H1 (cell line): ENCODE measurements around the gene PIP5K1C. TPM values are rescaled to one million over a fixed set of nuclear protein-coding genes. Genes with fewer than 3 reads are reported as not detected.

Experiments used
- CTCF ChIA-PET: fragments of 300-600 bp; sonication (Branson Sonifier 250); formaldehyde crosslinking; loops from one replicate; lab custom pipeline; 2021; ENCODE audit not compliant: partially characterized antibody; lab: Charles Lee
- POLR2A ChIA-PET: fragments of 300-600 bp; sonication (Branson Sonifier 250); formaldehyde crosslinking; loops from one replicate; lab custom pipeline; 2021; ENCODE audit warnings: inconsistent platforms; ENCODE audit not compliant: partially characterized antibody; lab: Charles Lee
- DNase-seq, 2 experiments: peaks; one replicate each; pipeline versions ENCODE4 v3.0.0 to v3.0.0-alpha.2; 2010 to 2022; ENCODE audit warnings: low spot score in 2 of 2, low read depth in 1 of 2, mixed read lengths in 1 of 2
- FAIRE-seq: peaks from 2 replicates; lab custom pipeline; 2011; peaks lifted over from hg19 to GRCh38; lab: Jason Lieb, UNC
- H2AFZ ChIP-seq: 2 replicates; pipeline ENCODE4 v1.8.1; 2012; ENCODE audit warnings: low read length, inconsistent platforms
- H2AK5ac ChIP-seq: 2 replicates; pipeline ENCODE4 v1.6.1; 2013; ENCODE audit warnings: low read depth, low read length
- H2BK120ac ChIP-seq: replicated peaks from 2 replicates; pipeline ENCODE3; 2013; ENCODE audit warnings: low read depth, low read length, inconsistent platforms
- H2BK12ac ChIP-seq: 2 replicates; pipeline ENCODE4 v1.6.1; 2013; ENCODE audit warnings: low read depth, low read length
- H2BK15ac ChIP-seq: 2 replicates; pipeline ENCODE4 v1.6.1; 2013; ENCODE audit warnings: low read length
- H2BK20ac ChIP-seq: 2 replicates; pipeline ENCODE4 v1.6.1; 2013; ENCODE audit warnings: low read length
- H2BK5ac ChIP-seq: 2 replicates; pipeline ENCODE4 v1.6.1; 2013; ENCODE audit warnings: low read depth, low read length
- H3K14ac ChIP-seq: 2 replicates; pipeline ENCODE4 v1.6.1; 2013; ENCODE audit warnings: inconsistent platforms; ENCODE audit not compliant: insufficient read length
- H3K18ac ChIP-seq: 2 replicates; pipeline ENCODE4 v1.6.1; 2013; ENCODE audit warnings: low read length; ENCODE audit errors: extremely low read depth
- H3K23ac ChIP-seq: 2 replicates; pipeline ENCODE4 v1.6.1; 2013; ENCODE audit warnings: inconsistent platforms; ENCODE audit not compliant: insufficient read length
- H3K23me2 ChIP-seq: 2 replicates; pipeline ENCODE4 v1.6.1; 2013; ENCODE audit warnings: low read depth, low read length
- H3K27ac ChIP-seq: 2 replicates; pipeline ENCODE4 v1.6.1; 2011; ENCODE audit warnings: low read depth, low read length, inconsistent platforms
- H3K27me3 ChIP-seq, 4 experiments: replicated peaks in 1 of 4; 1 replicate in 1 of 4; 2 replicates in 3 of 4; pipeline versions ENCODE4 v1.6.1 to v1.8.1; 2011 to 2013; ENCODE audit warnings: low read length in 3 of 4, mild to moderate bottlenecking in 3 of 4, inconsistent platforms in 2 of 4, mixed read lengths in 2 of 4, moderate library complexity in 1 of 4; ENCODE audit not compliant: control insufficient read depth in 3 of 4, insufficient read depth in 3 of 4; ENCODE audit errors: extremely low read depth in 1 of 4
- H3K36me3 ChIP-seq, 4 experiments: 2 replicates each; pipeline versions ENCODE4 v1.6.1 to v1.8.1; 2011 to 2013; ENCODE audit warnings: mild to moderate bottlenecking in 4 of 4, low read length in 3 of 4, moderate library complexity in 2 of 4, control low read depth in 1 of 4, inconsistent platforms in 1 of 4; ENCODE audit not compliant: insufficient read depth in 4 of 4, control insufficient read depth in 2 of 4
- H3K4ac ChIP-seq: replicated peaks from 2 replicates; pipeline ENCODE3; 2013; ENCODE audit warnings: low read length, low read depth, mixed read lengths, inconsistent platforms; ENCODE audit not compliant: insufficient read length
- H3K4me1 ChIP-seq, 4 experiments: replicated peaks in 1 of 4; 1 replicate in 1 of 4; 2 replicates in 3 of 4; pipeline versions ENCODE4 v1.6.1 to v1.8.1; 2011 to 2013; ENCODE audit warnings: low read length in 3 of 4, inconsistent platforms in 2 of 4, mixed read lengths in 1 of 4; ENCODE audit not compliant: insufficient read depth in 4 of 4, control insufficient read depth in 3 of 4
- H3K4me2 ChIP-seq, 2 experiments: 2 replicates each; pipeline versions ENCODE4 v1.6.1 to v1.8.1; 2011 to 2013; ENCODE audit warnings: low read depth in 2 of 2, low read length in 2 of 2, control low read depth in 1 of 2, inconsistent platforms in 1 of 2, mild to moderate bottlenecking in 1 of 2; ENCODE audit not compliant: insufficient read depth in 1 of 2
- H3K4me3 ChIP-seq, 4 experiments: fragments of 200-600, 300-600 bp in 1 of 4; sonication (generic), shearing (Covaris generic), sonication (Bioruptor Twin) in 1 of 4; 2 replicates each; pipeline versions ENCODE4 v1.5.1 to v1.8.1; 2011 to 2016; ENCODE audit warnings: low read length in 4 of 4, low read depth in 3 of 4, control low read depth in 2 of 4, inconsistent platforms in 2 of 4, mild to moderate bottlenecking in 2 of 4, mixed read lengths in 1 of 4, moderate library complexity in 1 of 4; ENCODE audit not compliant: insufficient read depth in 2 of 4; ENCODE audit errors: extremely low read depth in 1 of 4
- H3K56ac ChIP-seq: replicated peaks from 2 replicates; pipeline ENCODE3; 2013; ENCODE audit warnings: low read depth, mild to moderate bottlenecking, mixed read lengths, low read length, inconsistent platforms; ENCODE audit not compliant: insufficient read length
- H3K79me1 ChIP-seq: 2 replicates; pipeline ENCODE4 v1.6.1; 2013; ENCODE audit warnings: low read depth, low read length, control low read depth
- H3K79me2 ChIP-seq, 2 experiments: 2 replicates each; pipeline versions ENCODE4 v1.6.1 to v1.8.1; 2012 to 2013; ENCODE audit warnings: low read length in 2 of 2, mild to moderate bottlenecking in 2 of 2, inconsistent platforms in 1 of 2; ENCODE audit not compliant: insufficient read depth in 2 of 2, control insufficient read depth in 1 of 2
- H3K9ac ChIP-seq, 4 experiments: replicated peaks in 1 of 4; 1 replicate in 1 of 4; 2 replicates in 3 of 4; pipeline versions ENCODE4 v1.6.1 to v1.8.1; 2011 to 2013; ENCODE audit warnings: low read depth in 3 of 4, low read length in 3 of 4, control low read depth in 2 of 4, mild to moderate bottlenecking in 2 of 4, moderate library complexity in 2 of 4, inconsistent platforms in 1 of 4; ENCODE audit errors: extremely low read depth in 1 of 4
- H3K9me3 ChIP-seq, 2 experiments: 2 replicates each; pipeline versions ENCODE4 v1.6.1 to v1.8.1; 2012 to 2013; ENCODE audit warnings: mild to moderate bottlenecking in 2 of 2, moderate library complexity in 2 of 2, control low read depth in 1 of 2, inconsistent platforms in 1 of 2, low read depth in 1 of 2, low read length in 1 of 2, mixed read lengths in 1 of 2; ENCODE audit not compliant: insufficient read depth in 2 of 2
- H4K20me1 ChIP-seq, 2 experiments: replicated peaks in 1 of 2; 2 replicates each; pipeline versions ENCODE3 to v1.8.1; 2011 to 2013; ENCODE audit warnings: inconsistent platforms in 2 of 2, low read length in 2 of 2, mild to moderate bottlenecking in 1 of 2; ENCODE audit not compliant: insufficient read depth in 2 of 2, control insufficient read depth in 1 of 2
- H4K5ac ChIP-seq: 2 replicates; pipeline ENCODE4 v1.6.1; 2013; ENCODE audit warnings: low read length, low read depth, mixed read lengths, inconsistent platforms; ENCODE audit not compliant: insufficient read length
- H4K8ac ChIP-seq: 2 replicates; pipeline ENCODE4 v1.8.0; 2013; ENCODE audit warnings: mild to moderate bottlenecking, moderate library complexity, low read length, inconsistent platforms; ENCODE audit not compliant: insufficient read depth; ENCODE audit errors: extremely low read depth
- H4K91ac ChIP-seq: replicated peaks from 2 replicates; pipeline ENCODE3; 2013; ENCODE audit warnings: low read length, mixed read lengths, inconsistent platforms; ENCODE audit not compliant: insufficient read length
- ATF3 ChIP-seq: IDR thresholded peaks from 2 replicates; pipeline ENCODE4 v1.6.1; 2011; ENCODE audit warnings: low read depth, mild to moderate bottlenecking, low read length; ENCODE audit not compliant: insufficient read depth
- CTCF ChIP-seq, 3 experiments: IDR thresholded peaks; 1 replicate in 2 of 3; 2 replicates in 1 of 3; pipeline versions ENCODE4 v1.5.1 to v1.6.1; 2011; ENCODE audit warnings: low read length in 3 of 3, mild to moderate bottlenecking in 3 of 3, inconsistent platforms in 2 of 3, low read depth in 1 of 3, moderate library complexity in 1 of 3; ENCODE audit not compliant: insufficient read depth in 1 of 3; ENCODE audit errors: control extremely low read depth in 1 of 3
- FOSL1 ChIP-seq: IDR thresholded peaks from 2 replicates; pipeline ENCODE4 v1.6.1; 2011; ENCODE audit warnings: mild to moderate bottlenecking, low read depth, low read length, moderate library complexity; ENCODE audit not compliant: insufficient read depth
- MAFK ChIP-seq: IDR thresholded peaks from 2 replicates; pipeline ENCODE4 v1.6.1; 2012; ENCODE audit warnings: low read depth, mild to moderate bottlenecking, improper control_type of control experiment, low read length
- POLR2A ChIP-seq, 2 experiments: IDR thresholded peaks; 1 replicate in 1 of 2; 2 replicates in 1 of 2; pipeline ENCODE4 v1.6.1; 2011; ENCODE audit warnings: low read depth in 2 of 2, low read length in 2 of 2, mild to moderate bottlenecking in 2 of 2; ENCODE audit errors: control extremely low read depth in 1 of 2
- RFX5 ChIP-seq: IDR thresholded peaks from 2 replicates; pipeline ENCODE4 v1.6.1; 2011; ENCODE audit warnings: low read depth, low read length, improper control_type of control experiment, borderline replicate concordance
- SAP30 ChIP-seq: fragments of 300-600 bp; sonication (generic); IDR thresholded peaks from 2 replicates; pipeline ENCODE4 v1.7.1; 2012; ENCODE audit warnings: low read length, moderate library complexity, mild to moderate bottlenecking, inconsistent platforms; ENCODE audit not compliant: insufficient read depth, insufficient replicate concordance
- SP1 ChIP-seq: IDR thresholded peaks from 2 replicates; pipeline ENCODE4 v1.6.1; 2011; ENCODE audit warnings: low read depth, low read length
- SP2 ChIP-seq: IDR thresholded peaks from 2 replicates; pipeline ENCODE4 v1.6.1; 2012; ENCODE audit warnings: mild to moderate bottlenecking, low read length, inconsistent platforms
- WGBS, 2 experiments: shearing (Covaris generic) in 1 of 2; methylation state at CpG; one replicate each; pipeline versions ENCODE4 v1.1.6 to v1.1.7; 2013 to 2015; ENCODE audit warnings: low lambda C conversion rate in 2 of 2, mixed read lengths in 2 of 2, inconsistent platforms in 1 of 2, low coverage in 1 of 2, missing lambda C conversion rate in 1 of 2; ENCODE audit not compliant: insufficient replicate concordance in 2 of 2, insufficient coverage in 1 of 2, insufficient read length in 1 of 2; ENCODE audit errors: extremely low coverage in 1 of 2, missing lambda C conversion rate in 1 of 2; 5-methylcytosine and 5-hydroxymethylcytosine counted together
- polyA plus RNA-seq, 7 experiments: library from polyadenylated mRNA; depleted of rRNA in 3 of 7; stranded (reverse) in 5 of 7; unstranded in 2 of 7; fragments of >200 nt in 5 of 7; fragments of 200-250 nt in 2 of 7; gene quantifications; 1 replicate in 5 of 7; 2 replicates in 1 of 7; 4 replicates in 1 of 7; pipeline versions ENCODE4 v1.2.1 to v1.2.3, GENCODE V29; 2011 to 2013; ENCODE audit warnings: missing spikeins in 2 of 7, mixed read lengths in 2 of 7
- total RNA-seq: library from RNA; stranded (reverse); fragmentation: NEBNext Ultra II Directional; extraction: Animal tissue kit (Norgen Biotek cat#: 25700); gene quantifications from 2 replicates; pipeline ENCODE4 v1.2.1, GENCODE V29; 2021

Gene PIP5K1C
- total and polyA plus RNA-seq, 2 of the 8 experiments (the other 6 are each of a cell fraction or from before 2014, with no cell fraction given) = 10.6 to 32.9 TPM

- Histone ChIP-seq H3K4me3 (no peak overlapping the region), H2BK12ac (no peak overlapping the region), H3K9ac (no peak overlapping the region), H3K14ac (no peak overlapping the region), H3K23me2 (no peaks in the 10 kb centered on the region), H4K8ac (peak overlapping the region; percentile 58; the same call in 1 of the 2 replicates), H3K4me1 (no peaks in the 10 kb centered on the region), H2BK15ac (no peak overlapping the region), H3K56ac (no peak overlapping the region), H3K9me3 (no peaks in the 10 kb centered on the region), H3K4me2 (no peak overlapping the region), H3K79me2 (no peaks in the 10 kb centered on the region), H3K27ac (no peak overlapping the region), H3K23ac (no peak overlapping the region), H2BK20ac (no peak overlapping the region), H3K36me3 (peaks cover 2 to 14% (median 9%) of the 10 kb centered on the region in 4 experiments; a peak in 6 of 8 replicates), H4K20me1 (peaks cover 1 to 5% of the 10 kb centered on the region in 2 experiments), H3K18ac (no peak overlapping the region), H3K79me1 (no peaks in the 10 kb centered on the region), H2AK5ac (no peak overlapping the region), H3K27me3 (no peaks in the 10 kb centered on the region), H2AFZ (no peak overlapping the region), H2BK120ac (no peak overlapping the region), H4K91ac (no peak overlapping the region), H3K4ac (no peak overlapping the region), H4K5ac (no peak overlapping the region), H2BK5ac (no peak overlapping the region)
- POLR2A ChIA-PET = interaction anchor here (0.8 kb wide), 1 partner anchor 19 kb away, joined by 3 read pairs; no protein-coding TSS in a partner anchor
- no peak for TF ChIP-seq MAFK
- no peak for TF ChIP-seq SP1
- TF ChIP-seq ATF3 = no peak
- TF ChIP-seq POLR2A (IDR thresholded peaks at IDR 0.05; ENCODE audit: control extremely low read depth in 1 of 2, low read depth in 2 of 2, low read length in 2 of 2) = no peak
- no peak for TF ChIP-seq FOSL1
- TF ChIP-seq RFX5 = no peak
- TF ChIP-seq SP2 = no peak
- TF ChIP-seq SAP30 = no peak
- no peak for TF ChIP-seq CTCF (IDR thresholded peaks at IDR 0.05; ENCODE audit: control extremely low read depth in 1 of 3, insufficient read depth in 1 of 3, low read depth in 1 of 3, low read length in 3 of 3)
- CTCF ChIA-PET = interaction anchor here (0.7 to 1.4 kb wide), 3 partner anchors 53 to 942 kb away, joined by 3 read pairs; no protein-coding TSS in a partner anchor
- FAIRE-seq = no peak
- DNase-seq = peak in 1 of 2 experiments; percentile 83
- 92% methylated on average over 19 of the region's 36 CpGs; no CpG with 5 or more reads in 1 of the 2 experiments for WGBS, 2 experiments
These were observed 57.1 kb downstream of the PIP5K1C start for GRCh38 chr19:3642987-3643673.
